Ishikawa (cell line): ENCODE measurements around the gene BMP6.

Experiments used
- CEBPB ChIP-seq: IDR thresholded peaks from 2 replicates; pipeline ENCODE4 v1.6.1; 2012
- CREB1 ChIP-seq: IDR thresholded peaks from 2 replicates; pipeline ENCODE4 v1.6.1; 2012; ENCODE audit warnings: low read depth
- EGR1 ChIP-seq: IDR thresholded peaks from 2 replicates; pipeline ENCODE4 v1.6.1; 2012
- EP300 ChIP-seq: IDR thresholded peaks from 2 replicates; pipeline ENCODE4 v1.6.1; 2012; ENCODE audit warnings: borderline replicate concordance
- FOXM1 ChIP-seq: IDR thresholded peaks from 2 replicates; pipeline ENCODE4 v1.6.1; 2012; ENCODE audit warnings: low read depth, borderline replicate concordance
- MAX ChIP-seq: IDR thresholded peaks from 2 replicates; pipeline ENCODE4 v1.6.1; 2012
- RAD21 ChIP-seq: IDR thresholded peaks from 2 replicates; pipeline ENCODE4 v1.6.1; 2012; ENCODE audit warnings: low read depth
- REST ChIP-seq: IDR thresholded peaks from 2 replicates; pipeline ENCODE4 v1.6.1; 2012; ENCODE audit warnings: low read depth, mild to moderate bottlenecking
- TAF1 ChIP-seq: IDR thresholded peaks from 2 replicates; pipeline ENCODE4 v1.6.1; 2012; ENCODE audit warnings: low read depth, mild to moderate bottlenecking
- TCF12 ChIP-seq: IDR thresholded peaks from 2 replicates; pipeline ENCODE4 v1.6.1; 2012; ENCODE audit warnings: low read depth
- TEAD4 ChIP-seq: IDR thresholded peaks from 2 replicates; pipeline ENCODE4 v1.6.1; 2012
- YY1 ChIP-seq: IDR thresholded peaks from 2 replicates; pipeline ENCODE4 v1.6.1; 2012; ENCODE audit warnings: low read depth
- ZBTB7A ChIP-seq: IDR thresholded peaks from 2 replicates; pipeline ENCODE4 v1.6.1; 2012; ENCODE audit warnings: low read depth

GRCh38 chr6:7818257-7819214 is 92.6 kb downstream of the BMP6 start:
- no peak for TF ChIP-seq FOXM1
- no peak for TF ChIP-seq RAD21
- TF ChIP-seq MAX: no peak
- no peak for TF ChIP-seq EP300
- no peak for TF ChIP-seq CEBPB
- TF ChIP-seq TAF1: no peak
- TF ChIP-seq TEAD4: no peak
- TF ChIP-seq REST: no peak
- TF ChIP-seq YY1: no peak
- no peak for TF ChIP-seq TCF12
- TF ChIP-seq ZBTB7A: no peak
- TF ChIP-seq CREB1: no peak
- TF ChIP-seq EGR1: no peak
